Prostate gland (tissue), 2 donors: ENCODE data around the gene SGSM2.

ENCODE experiments used
- POLR2A ChIP-seq: fragments of 450-650 bp; IDR thresholded peaks from one replicate; pipeline ENCODE4 v1.6.1; 2016; ENCODE audit warnings: antibody characterized with exemption, mild to moderate bottlenecking
- POLR2AphosphoS5 ChIP-seq: sonication (generic); formaldehyde crosslinking; IDR thresholded peaks from one replicate; pipeline ENCODE4 v1.6.1; 2017; ENCODE audit warnings: antibody characterized with exemption
- TF ChIP-seq, protein P1 (sequence below), 4 experiments: fragments of 200-600 bp in 2 of 4; fragments of 450-650 bp in 2 of 4; sonication (generic) in 2 of 4; IDR thresholded peaks; 1 replicate in 3 of 4; 2 replicates in 1 of 4; pipeline ENCODE4 v1.5.1; 2016 to 2019; ENCODE audit warnings: antibody characterized with exemption in 4 of 4, mild to moderate bottlenecking in 2 of 4, moderate library complexity in 2 of 4

DNA sequence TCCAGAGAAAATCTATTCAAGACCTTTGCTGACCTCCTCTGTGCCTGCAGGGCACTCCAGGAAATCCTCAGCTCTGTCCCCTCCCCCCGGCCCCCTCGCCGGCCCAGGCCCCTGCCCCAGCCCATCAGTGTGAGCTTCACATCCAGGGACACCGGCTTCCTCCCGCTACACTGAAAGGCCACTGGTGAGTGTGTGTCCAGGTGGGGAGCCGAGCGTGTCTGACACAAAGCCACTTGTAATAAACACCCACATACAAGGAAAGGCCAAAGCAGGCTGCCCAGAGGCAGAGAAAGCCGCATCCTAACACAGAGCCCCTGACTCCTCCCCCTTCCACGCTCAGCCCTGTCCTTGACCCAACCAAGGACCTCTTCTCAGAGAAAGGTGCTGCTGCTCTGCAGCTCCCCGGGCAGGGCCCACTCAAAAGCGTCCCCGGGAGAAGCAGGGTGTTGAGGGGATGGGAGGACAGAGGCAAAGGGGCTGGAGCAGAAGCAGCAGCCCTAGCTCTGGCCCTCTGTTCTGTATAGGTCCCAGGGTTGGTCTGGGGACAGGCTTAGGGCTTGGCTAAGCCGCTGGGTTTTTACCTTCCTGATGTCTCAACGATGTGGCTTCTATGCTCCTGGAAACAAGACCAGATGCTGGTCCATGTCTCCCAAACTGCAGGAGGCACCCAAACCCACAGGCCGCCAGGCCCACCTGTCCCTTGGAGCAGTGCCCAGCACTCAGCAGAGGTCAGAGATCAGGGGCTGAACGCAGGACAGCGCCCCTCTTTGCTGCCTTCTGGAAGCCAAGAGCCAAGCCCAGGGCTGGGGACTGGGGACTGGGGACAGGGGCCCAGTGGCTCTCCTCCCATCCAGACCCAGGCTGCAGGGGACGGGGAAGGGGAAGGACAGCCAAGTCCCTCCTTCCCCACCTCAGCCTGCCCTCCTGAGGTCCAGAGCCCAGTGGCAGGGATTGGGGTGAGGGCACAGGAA lies 48.2 kb downstream of the SGSM2 start:
- TF ChIP-seq, protein P1, sequence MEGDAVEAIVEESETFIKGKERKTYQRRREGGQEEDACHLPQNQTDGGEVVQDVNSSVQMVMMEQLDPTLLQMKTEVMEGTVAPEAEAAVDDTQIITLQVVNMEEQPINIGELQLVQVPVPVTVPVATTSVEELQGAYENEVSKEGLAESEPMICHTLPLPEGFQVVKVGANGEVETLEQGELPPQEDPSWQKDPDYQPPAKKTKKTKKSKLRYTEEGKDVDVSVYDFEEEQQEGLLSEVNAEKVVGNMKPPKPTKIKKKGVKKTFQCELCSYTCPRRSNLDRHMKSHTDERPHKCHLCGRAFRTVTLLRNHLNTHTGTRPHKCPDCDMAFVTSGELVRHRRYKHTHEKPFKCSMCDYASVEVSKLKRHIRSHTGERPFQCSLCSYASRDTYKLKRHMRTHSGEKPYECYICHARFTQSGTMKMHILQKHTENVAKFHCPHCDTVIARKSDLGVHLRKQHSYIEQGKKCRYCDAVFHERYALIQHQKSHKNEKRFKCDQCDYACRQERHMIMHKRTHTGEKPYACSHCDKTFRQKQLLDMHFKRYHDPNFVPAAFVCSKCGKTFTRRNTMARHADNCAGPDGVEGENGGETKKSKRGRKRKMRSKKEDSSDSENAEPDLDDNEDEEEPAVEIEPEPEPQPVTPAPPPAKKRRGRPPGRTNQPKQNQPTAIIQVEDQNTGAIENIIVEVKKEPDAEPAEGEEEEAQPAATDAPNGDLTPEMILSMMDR (IDR thresholded peaks at IDR 0.05): no peak
- TF ChIP-seq POLR2A (no peak), POLR2AphosphoS5 (no peak)
